ENCODE data around the gene ACSS1.

ACSS1 gene

DNA sequence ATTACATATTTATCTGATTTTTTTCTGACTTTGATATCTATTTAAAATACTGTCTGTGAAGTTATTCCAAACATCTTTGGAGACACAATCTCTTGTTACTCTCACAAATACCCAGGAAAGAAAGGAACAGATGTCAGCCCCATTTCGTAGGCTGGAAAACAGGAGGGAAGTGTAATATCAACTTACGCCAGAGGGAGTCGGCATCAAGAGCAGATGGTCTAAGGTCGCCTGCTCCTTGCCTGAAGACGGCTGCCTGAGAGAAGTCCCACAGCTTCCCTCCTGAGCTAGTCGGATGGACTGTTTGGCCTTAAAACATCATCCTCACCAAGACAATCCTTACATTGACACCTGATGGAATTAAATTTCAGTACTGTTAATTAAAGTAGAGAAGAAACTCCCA, 95.4 kb downstream of the ACSS1 start:
- Histone ChIP-seq H2BK12ac (ENCODE audit: low read length) (no peak overlapping the region), H3K27ac (ENCODE audit: low read depth, low read length) (no peak overlapping the region), H4K8ac (ENCODE audit: low read depth, low read length) (no peak overlapping the region), H3K4ac (ENCODE audit: low read depth, low read length) (no peak overlapping the region), H3K4me1 (ENCODE audit: control insufficient read depth in 1 of 2, insufficient read depth in 2 of 2, low read length in 2 of 2) (no peaks in the 10 kb centered on the region), H3K18ac (ENCODE audit: low read length) (no peak overlapping the region), H3K9me3 (ENCODE audit: insufficient read depth, low read depth, low read length) (no peaks in the 10 kb centered on the region), H3K79me1 (ENCODE audit: low read length) (no peaks in the 10 kb centered on the region), H3K4me3 (ENCODE audit: low read depth, low read length) (no peak overlapping the region), H3K79me2 (ENCODE audit: control insufficient read depth, insufficient read depth, low read length, poor library complexity) (no peaks in the 10 kb centered on the region), H3K23ac (ENCODE audit: low read length) (no peak overlapping the region), H3K27me3 (ENCODE audit: insufficient read depth, low read length) (no peaks in the 10 kb centered on the region), H4K91ac (ENCODE audit: low read depth, low read length) (no peak overlapping the region), H2AFZ (ENCODE audit: insufficient read depth, low read length, poor library complexity) (no peak overlapping the region), H4K12ac (ENCODE audit: low read depth, low read length) (no peak overlapping the region), H2BK5ac (ENCODE audit: low read depth, low read length, poor library complexity) (no peak overlapping the region), H3K36me3 (ENCODE audit: control insufficient read depth in 1 of 2, insufficient read depth in 2 of 2, low read length in 2 of 2) (peaks cover 40 to 42% of the 10 kb centered on the region in 2 experiments), H2AK5ac (ENCODE audit: low read length) (no peak overlapping the region), H3K14ac (ENCODE audit: low read length) (no peak overlapping the region), H3K4me2 (ENCODE audit: low read length) (no peak overlapping the region), H3K9ac (ENCODE audit: low read length) (no peak overlapping the region), H2BK120ac (ENCODE audit: insufficient read depth, low read length, poor library complexity) (no peak overlapping the region)
- DNase-seq: no peak
- WGBS (ENCODE audit: extremely low coverage, insufficient coverage, insufficient read length): no CpG with 5 or more reads among the region's 6 CpGs

- H2BK5ac ChIP-seq (ENCODE audit: low read depth, low read length, poor library complexity): no peak overlapping the region
- H3K23ac ChIP-seq (ENCODE audit: low read length): no peak overlapping the region
- no peaks in the 10 kb centered on the region for H3K27me3 ChIP-seq (ENCODE audit: insufficient read depth, low read length)
- no peaks in the 10 kb centered on the region for H3K79me1 ChIP-seq (ENCODE audit: low read length)
- no peak overlapping the region for H3K9ac ChIP-seq (ENCODE audit: low read length)
- H4K91ac ChIP-seq (ENCODE audit: low read depth, low read length): no peak overlapping the region
- H2BK120ac ChIP-seq (ENCODE audit: insufficient read depth, low read length, poor library complexity): no peak overlapping the region
- no peak overlapping the region for H2AK5ac ChIP-seq (ENCODE audit: low read length)
- no peak overlapping the region for H2AFZ ChIP-seq (ENCODE audit: insufficient read depth, low read length, poor library complexity)
- H3K9me3 ChIP-seq (ENCODE audit: insufficient read depth, low read depth, low read length): no peaks in the 10 kb centered on the region
- no peak overlapping the region for H3K4ac ChIP-seq (ENCODE audit: low read depth, low read length)
- no peak overlapping the region for H2BK12ac ChIP-seq (ENCODE audit: low read length)
- H3K14ac ChIP-seq (ENCODE audit: low read length): no peak overlapping the region
- H3K79me2 ChIP-seq (ENCODE audit: control insufficient read depth, insufficient read depth, low read length, poor library complexity): no peaks in the 10 kb centered on the region
- H3K18ac ChIP-seq (ENCODE audit: low read length): no peak overlapping the region
- H3K4me3 ChIP-seq (ENCODE audit: low read depth, low read length): no peak overlapping the region
- H3K4me1 ChIP-seq (ENCODE audit: control insufficient read depth in 1 of 2, insufficient read depth in 2 of 2, low read length in 2 of 2): no peaks in the 10 kb centered on the region
- WGBS (ENCODE audit: extremely low coverage, insufficient coverage, insufficient read length): no CpG with 5 or more reads among the region's 2 CpGs
- no peak overlapping the region for H3K4me2 ChIP-seq (ENCODE audit: low read length)
- no peak for DNase-seq
- H3K27ac ChIP-seq (ENCODE audit: low read depth, low read length): no peak overlapping the region
- peaks cover 40% of the 10 kb centered on the region in 2 experiments for H3K36me3 ChIP-seq (ENCODE audit: control insufficient read depth in 1 of 2, insufficient read depth in 2 of 2, low read length in 2 of 2)
- no peak overlapping the region for H4K12ac ChIP-seq (ENCODE audit: low read depth, low read length)
- H4K8ac ChIP-seq (ENCODE audit: low read depth, low read length): no peak overlapping the region
Measured at GRCh38 chr20:24962182-24962492, 95.8 kb downstream of the ACSS1 start.

- Histone ChIP-seq H3K23ac (ENCODE audit: low read length) (no peak overlapping the region), H3K9me3 (ENCODE audit: insufficient read depth, low read depth, low read length) (no peaks in the 10 kb centered on the region), H3K14ac (ENCODE audit: low read length) (no peak overlapping the region), H3K27ac (ENCODE audit: low read depth, low read length) (no peak overlapping the region), H3K36me3 (ENCODE audit: control insufficient read depth in 1 of 2, insufficient read depth in 2 of 2, low read length in 2 of 2) (peaks cover 38 to 40% of the 10 kb centered on the region in 2 experiments), H2AFZ (ENCODE audit: insufficient read depth, low read length, poor library complexity) (no peak overlapping the region), H2BK12ac (ENCODE audit: low read length) (no peak overlapping the region), H2BK120ac (ENCODE audit: insufficient read depth, low read length, poor library complexity) (no peak overlapping the region), H3K27me3 (ENCODE audit: insufficient read depth, low read length) (no peaks in the 10 kb centered on the region), H3K9ac (ENCODE audit: low read length) (no peak overlapping the region), H3K18ac (ENCODE audit: low read length) (no peak overlapping the region), H3K4me3 (ENCODE audit: low read depth, low read length) (no peak overlapping the region), H4K91ac (ENCODE audit: low read depth, low read length) (no peak overlapping the region), H3K79me2 (ENCODE audit: control insufficient read depth, insufficient read depth, low read length, poor library complexity) (no peaks in the 10 kb centered on the region), H2AK5ac (ENCODE audit: low read length) (no peak overlapping the region), H3K4ac (ENCODE audit: low read depth, low read length) (no peak overlapping the region), H4K8ac (ENCODE audit: low read depth, low read length) (no peak overlapping the region), H3K4me1 (ENCODE audit: control insufficient read depth in 1 of 2, insufficient read depth in 2 of 2, low read length in 2 of 2) (no peaks in the 10 kb centered on the region), H3K4me2 (ENCODE audit: low read length) (no peak overlapping the region), H2BK5ac (ENCODE audit: low read depth, low read length, poor library complexity) (no peak overlapping the region), H4K12ac (ENCODE audit: low read depth, low read length) (no peak overlapping the region), H3K79me1 (ENCODE audit: low read length) (no peaks in the 10 kb centered on the region)
- WGBS (ENCODE audit: extremely low coverage, insufficient coverage, insufficient read length): no CpG with 5 or more reads among the region's 20 CpGs
- DNase-seq: no peak
Measured at GRCh38 chr20:24961384-24962181, 96.4 kb downstream of the ACSS1 start.

- WGBS (ENCODE audit: extremely low coverage, insufficient coverage, insufficient read length): no CpG with 5 or more reads among the region's 2 CpGs
Measured at GRCh38 chr20:24960861-24961260, 97.1 kb downstream of the ACSS1 start.

More at GRCh38 chr20:24960861-24961260, 97.1 kb downstream of the ACSS1 start:
- Histone ChIP-seq H2BK12ac (ENCODE audit: low read length) (no peak overlapping the region), H3K79me2 (ENCODE audit: control insufficient read depth, insufficient read depth, low read length, poor library complexity) (no peaks in the 10 kb centered on the region), H3K27me3 (ENCODE audit: insufficient read depth, low read length) (no peaks in the 10 kb centered on the region), H4K91ac (ENCODE audit: low read depth, low read length) (no peak overlapping the region), H3K23ac (ENCODE audit: low read length) (no peak overlapping the region), H3K4me1 (ENCODE audit: control insufficient read depth in 1 of 2, insufficient read depth in 2 of 2, low read length in 2 of 2) (no peaks in the 10 kb centered on the region), H2BK120ac (ENCODE audit: insufficient read depth, low read length, poor library complexity) (no peak overlapping the region), H3K4ac (ENCODE audit: low read depth, low read length) (no peak overlapping the region), H3K36me3 (ENCODE audit: control insufficient read depth in 1 of 2, insufficient read depth in 2 of 2, low read length in 2 of 2) (peaks cover 33 to 38% of the 10 kb centered on the region in 2 experiments), H2AK5ac (ENCODE audit: low read length) (no peak overlapping the region), H3K4me3 (ENCODE audit: low read depth, low read length) (no peak overlapping the region), H3K79me1 (ENCODE audit: low read length) (no peaks in the 10 kb centered on the region), H3K9ac (ENCODE audit: low read length) (no peak overlapping the region), H3K27ac (ENCODE audit: low read depth, low read length) (no peak overlapping the region), H3K18ac (ENCODE audit: low read length) (no peak overlapping the region), H3K9me3 (ENCODE audit: insufficient read depth, low read depth, low read length) (no peaks in the 10 kb centered on the region), H4K8ac (ENCODE audit: low read depth, low read length) (no peak overlapping the region), H3K4me2 (ENCODE audit: low read length) (no peak overlapping the region), H2BK5ac (ENCODE audit: low read depth, low read length, poor library complexity) (no peak overlapping the region), H4K12ac (ENCODE audit: low read depth, low read length) (no peak overlapping the region), H2AFZ (ENCODE audit: insufficient read depth, low read length, poor library complexity) (no peak overlapping the region), H3K14ac (ENCODE audit: low read length) (no peak overlapping the region)
- DNase-seq: no peak
